Testis (tissue), 3 donors: Measurements from ENCODE around the gene IP6K1. TPM values are rescaled to one million over a fixed set of nuclear protein-coding genes. Genes with fewer than 3 reads are reported as not detected.
"Not testable (repeated sequence)": the region's sequence is repeated elsewhere in the genome, so short reads cannot be mapped to it uniquely, and the experiment has no call there.

Experiments
- DNase-seq: peaks from one replicate; pipeline ENCODE4 v3.0.0-alpha.2; 2019
- H3K27ac ChIP-seq, 2 donors: fragments of 200-600 bp; sonication (generic); one replicate each; pipeline ENCODE4 v1.5.1; 2019
- H3K27me3 ChIP-seq: fragments of 200-600 bp; sonication (generic); one replicate; pipeline ENCODE4 v1.5.1; 2019
- H3K36me3 ChIP-seq: fragments of 200-600 bp; sonication (generic); one replicate; pipeline ENCODE4 v1.5.1; 2017; ENCODE audit warnings: low read depth; ENCODE audit errors: missing control alignments
- H3K4me1 ChIP-seq: fragments of 200-600 bp; sonication (generic); one replicate; pipeline ENCODE4 v1.5.1; 2019
- H3K4me3 ChIP-seq, 2 donors: fragments of 200-600 bp; sonication (generic); one replicate each; pipeline ENCODE4 v1.5.1; 2017 to 2019
- H3K9me3 ChIP-seq: fragments of 200-600 bp; sonication (generic); one replicate; pipeline ENCODE4 v1.5.1; 2017
- POLR2A ChIP-seq: fragments of 450-650 bp; IDR thresholded peaks from one replicate; pipeline ENCODE4 v1.6.1; 2017; ENCODE audit warnings: antibody characterized with exemption, mild to moderate bottlenecking, moderate library complexity
- WGBS, 2 donors: methylation state at CpG; one replicate each; pipeline ENCODE4 v1.1.5; 2018; 5-methylcytosine and 5-hydroxymethylcytosine counted together
- intact Hi-C: fragments of 100-400 bp; cut with DNase I; formaldehyde crosslinking; loops from one replicate; pipeline ENCODE4 v1.15.1; 2023; ENCODE audit warnings: low total_unique reads
- polyA plus RNA-seq: library from polyadenylated mRNA; stranded (reverse); fragments of 350-450 nt; fragmentation: Illumina TruSeq; extraction: RNeasy Lipid Tissue Mini Kit (QIAGEN cat#74804); gene quantifications from one replicate; pipeline ENCODE4 v1.2.3, GENCODE V29; 2014; ENCODE audit warnings: low read depth, low replicate concordance; ENCODE audit not compliant: insufficient read depth
- total RNA-seq, 2 donors: library from RNA; depleted of rRNA; stranded (reverse); fragments of >200 nt; gene quantifications; one replicate each; pipeline ENCODE4 v1.2.3, GENCODE V29; 2016
- TF ChIP-seq, protein P1 (sequence below), 3 experiments: fragments of 450-650 bp in 2 of 3; fragments of 200-600 bp in 1 of 3; sonication (generic) in 1 of 3; IDR thresholded peaks; one replicate each; pipeline ENCODE4 v1.5.1; 2016 to 2019; ENCODE audit warnings: antibody characterized with exemption in 3 of 3, mild to moderate bottlenecking in 2 of 3, moderate library complexity in 1 of 3

The IP6K1 gene
- total and polyA plus RNA-seq, 3 donors from 2014 or later: 96.0 to 134 (median 97.4) TPM

DNA sequence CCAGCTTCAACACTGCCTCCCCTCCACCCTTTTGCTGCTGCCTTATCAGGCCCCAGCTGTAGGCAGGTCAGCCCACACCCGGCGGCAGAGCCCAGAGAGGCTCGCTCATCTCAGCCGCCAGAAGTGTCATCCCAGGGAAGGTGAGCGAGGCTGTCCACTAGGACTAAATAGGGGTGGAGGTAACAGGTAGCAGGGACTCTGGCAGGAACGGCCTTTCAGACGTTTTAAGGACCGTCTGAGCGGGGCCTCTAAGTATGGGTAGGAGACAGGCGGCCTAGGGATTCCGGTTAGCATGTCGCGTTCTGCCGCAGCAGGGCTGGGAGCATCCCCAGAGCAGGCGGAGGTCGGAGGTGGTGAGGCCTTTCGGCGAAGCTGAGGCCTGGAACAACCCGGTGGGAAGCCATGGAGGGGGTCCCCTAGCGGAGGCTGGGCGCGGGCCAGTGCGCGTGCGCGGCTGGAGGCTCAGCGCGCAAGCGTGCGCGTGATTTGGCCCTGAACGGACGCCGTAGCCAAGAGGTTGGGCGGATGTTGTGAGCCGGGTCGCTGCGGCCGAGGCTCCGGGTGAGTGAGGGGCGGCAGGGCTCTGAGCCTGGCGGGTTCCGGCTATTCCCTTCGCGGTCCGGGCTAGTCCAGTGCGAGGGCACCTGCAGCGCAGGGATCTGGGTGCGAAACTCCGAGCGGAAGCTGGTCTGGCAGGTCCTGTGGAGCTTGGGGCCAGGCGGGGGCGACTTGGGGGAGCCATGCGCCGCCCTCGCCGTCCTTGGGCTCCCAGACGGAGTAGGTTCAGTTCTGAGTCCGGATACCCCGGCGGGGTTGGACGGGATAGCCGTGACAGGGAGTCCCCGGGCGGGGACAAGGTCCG lies 97.1 kb downstream of the IP6K1 start, which contains the start of the genes MST1 and RNF123:
MST1 (minus strand) TSS at position 429 of the 862 bp plus-strand sequence. CDS start 783 bp downstream, outside the sequence.
RNF123 (plus strand) TSS at position 512 of the 862 bp plus-strand sequence. CDS start 1,609 bp downstream, outside the sequence.
- H3K36me3 ChIP-seq: no peaks in the 10 kb centered on the region
- intact Hi-C loops: no loop called here
- DNase-seq: peak; percentile 87
- no peaks in the 10 kb centered on the region for H3K9me3 ChIP-seq
- H3K27me3 ChIP-seq: no peaks in the 10 kb centered on the region
- H3K27ac ChIP-seq: peak within 1 kb of the TSS; percentile 77 to 82
- no peak for TF ChIP-seq POLR2A
- TF ChIP-seq, protein P1, sequence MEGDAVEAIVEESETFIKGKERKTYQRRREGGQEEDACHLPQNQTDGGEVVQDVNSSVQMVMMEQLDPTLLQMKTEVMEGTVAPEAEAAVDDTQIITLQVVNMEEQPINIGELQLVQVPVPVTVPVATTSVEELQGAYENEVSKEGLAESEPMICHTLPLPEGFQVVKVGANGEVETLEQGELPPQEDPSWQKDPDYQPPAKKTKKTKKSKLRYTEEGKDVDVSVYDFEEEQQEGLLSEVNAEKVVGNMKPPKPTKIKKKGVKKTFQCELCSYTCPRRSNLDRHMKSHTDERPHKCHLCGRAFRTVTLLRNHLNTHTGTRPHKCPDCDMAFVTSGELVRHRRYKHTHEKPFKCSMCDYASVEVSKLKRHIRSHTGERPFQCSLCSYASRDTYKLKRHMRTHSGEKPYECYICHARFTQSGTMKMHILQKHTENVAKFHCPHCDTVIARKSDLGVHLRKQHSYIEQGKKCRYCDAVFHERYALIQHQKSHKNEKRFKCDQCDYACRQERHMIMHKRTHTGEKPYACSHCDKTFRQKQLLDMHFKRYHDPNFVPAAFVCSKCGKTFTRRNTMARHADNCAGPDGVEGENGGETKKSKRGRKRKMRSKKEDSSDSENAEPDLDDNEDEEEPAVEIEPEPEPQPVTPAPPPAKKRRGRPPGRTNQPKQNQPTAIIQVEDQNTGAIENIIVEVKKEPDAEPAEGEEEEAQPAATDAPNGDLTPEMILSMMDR (IDR thresholded peaks at IDR 0.05): peak in 2 of 3 experiments; percentile 18 to 43
- peak within 1 kb of the TSS; percentile 89 to 98 for H3K4me3 ChIP-seq
- WGBS, 2 donors: 1 to 3% methylated on average over 31 to 38 of the region's 66 CpGs
- H3K4me1 ChIP-seq: peaks cover 11% of the 10 kb centered on the region

DNA sequence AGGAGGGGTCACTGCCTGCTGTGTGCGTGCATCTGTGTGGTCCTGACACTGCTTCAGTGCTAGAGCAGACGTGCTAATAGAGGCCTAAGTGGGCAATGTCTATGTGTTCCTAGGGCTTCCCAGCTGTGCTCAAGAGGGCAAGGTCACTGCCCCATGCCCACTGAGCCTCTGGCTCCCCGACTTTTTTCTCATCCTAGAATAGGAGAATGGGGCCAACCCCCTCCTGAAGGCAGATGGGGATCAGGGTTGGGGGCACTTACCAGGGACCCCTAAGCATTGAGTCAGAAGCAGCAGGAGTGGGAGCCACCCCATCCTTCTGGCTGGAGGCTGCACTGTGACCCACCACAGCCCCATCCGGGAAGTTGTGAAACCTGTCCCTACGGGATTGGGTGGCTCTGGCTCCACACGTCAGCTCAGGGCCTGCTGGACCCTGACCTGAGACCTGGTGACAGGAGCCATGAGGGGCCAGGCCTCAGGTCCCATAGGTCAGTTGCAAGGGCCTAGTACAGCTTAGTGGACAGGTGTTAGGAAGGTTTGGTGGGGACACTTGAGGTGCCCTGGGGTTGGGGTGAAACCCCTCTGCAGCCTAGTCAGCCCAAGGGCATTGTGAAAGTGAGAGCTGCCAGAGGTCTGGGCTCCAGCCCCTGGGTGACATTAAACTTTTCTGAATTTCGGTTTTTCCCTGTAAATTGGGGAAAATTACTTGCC lies 97.8 kb downstream of the IP6K1 start:
- Histone ChIP-seq H3K27ac (peak overlapping the region; percentile 77 to 82), H3K4me3 (peak overlapping the region; percentile 89 to 98), H3K4me1 (peaks cover 11% of the 10 kb centered on the region)
- H3K36me3 ChIP-seq, H3K27me3 ChIP-seq, DNase-seq, intact Hi-C loops, H3K9me3 ChIP-seq: not testable (repeated sequence)
- WGBS, 2 donors: 0 to 74% methylated on average over 1 to 7 of the region's 7 CpGs

DNA sequence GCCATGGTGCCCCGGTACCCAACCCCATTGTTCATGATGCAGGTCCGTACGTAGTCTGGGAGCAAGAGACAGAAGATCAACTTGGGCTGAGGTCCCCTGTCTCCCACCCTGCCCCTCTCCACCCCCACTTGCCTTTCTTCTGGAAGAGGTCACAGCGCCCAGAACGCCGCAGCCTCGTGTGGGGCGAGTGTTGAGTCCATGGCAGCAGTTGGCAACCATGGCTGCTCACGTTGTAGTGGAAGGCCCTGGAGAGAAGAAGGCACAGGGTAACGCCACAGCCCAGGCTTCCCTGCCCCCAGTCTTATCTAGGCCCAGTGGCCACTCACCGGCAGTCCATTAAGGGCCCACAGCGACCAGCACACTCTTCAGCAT lies 98.9 kb downstream of the IP6K1 start:
- H3K4me3 ChIP-seq, intact Hi-C loops, DNase-seq, H3K36me3 ChIP-seq, H3K9me3 ChIP-seq, H3K27me3 ChIP-seq, H3K27ac ChIP-seq: not testable (repeated sequence)
- WGBS, 2 donors: 91 to 92% methylated on average over 9 to 12 of the region's 12 CpGs
- H3K4me1 ChIP-seq: peaks cover 11% of the 10 kb centered on the region

DNA sequence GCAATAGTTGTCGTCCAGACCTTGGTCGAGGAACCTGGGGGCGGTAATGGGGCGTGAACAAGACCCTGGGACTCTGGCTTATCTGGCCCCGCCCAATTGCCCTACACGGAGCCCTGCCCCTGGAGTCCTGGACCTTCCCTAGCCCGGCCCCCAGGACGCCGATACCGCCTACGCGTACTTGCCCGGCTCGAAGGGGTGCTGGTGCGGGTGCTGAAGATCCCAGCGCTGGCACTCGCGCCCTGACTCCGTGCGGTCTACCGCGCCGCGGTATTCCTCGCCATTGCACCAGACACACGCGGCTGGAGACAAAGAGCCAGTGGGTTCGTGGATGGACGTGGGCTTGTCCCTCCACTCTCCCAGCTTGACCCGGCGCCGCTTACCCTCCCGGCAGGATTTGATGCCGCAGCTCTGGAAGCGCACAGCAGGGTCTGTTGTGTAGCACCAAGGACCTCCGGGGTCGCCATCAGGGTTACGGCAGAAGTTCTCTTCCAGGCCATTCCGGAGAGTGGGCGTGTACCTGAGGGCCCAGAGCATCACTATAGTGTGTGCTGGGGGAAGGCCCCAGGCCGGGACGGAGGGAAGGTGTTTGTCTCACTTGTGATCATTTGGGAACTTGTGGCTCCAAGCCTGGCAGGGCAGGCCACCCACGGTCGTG lies 99.4 kb downstream of the IP6K1 start:
- Histone ChIP-seq H3K4me3 (peak overlapping the region in 1 of 2 donors; percentile 43), H3K4me1 (peaks cover 11% of the 10 kb centered on the region)
- DNase-seq: peak; percentile 60
- intact Hi-C loops, H3K27me3 ChIP-seq, H3K36me3 ChIP-seq, H3K9me3 ChIP-seq, H3K27ac ChIP-seq: not testable (repeated sequence)
- 14 to 23% methylated on average over 5 to 44 of the region's 44 CpGs for WGBS, 2 donors

DNA sequence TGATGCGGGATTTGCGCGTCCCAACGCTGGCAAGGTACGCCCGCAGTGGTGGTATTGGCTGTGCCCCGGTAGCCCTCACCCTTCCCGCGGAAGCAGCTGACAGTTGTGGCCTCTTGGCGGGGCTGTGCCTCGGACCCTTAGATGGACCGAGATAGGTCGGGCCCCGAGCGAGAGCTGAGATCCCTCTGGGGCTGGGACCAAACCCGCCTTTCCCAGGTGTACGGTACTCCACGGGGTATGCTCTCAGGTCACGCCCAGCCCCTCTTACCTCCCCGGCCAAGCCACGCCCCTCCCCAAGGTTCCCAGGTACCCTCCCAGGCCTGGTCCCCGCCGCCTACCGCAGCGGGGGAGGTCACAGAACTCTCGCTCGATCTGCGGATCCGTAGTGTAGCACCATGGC lies 100.0 kb downstream of the IP6K1 start:
- H3K27me3 ChIP-seq, H3K9me3 ChIP-seq, DNase-seq, H3K27ac ChIP-seq, intact Hi-C loops, H3K36me3 ChIP-seq: not testable (repeated sequence)
- Histone ChIP-seq H3K4me1 (peaks cover 11% of the 10 kb centered on the region), H3K4me3 (peak overlapping the region; percentile 13 to 43)
- WGBS, 2 donors: 6% methylated on average over 21 of the region's 29 CpGs; no CpG with 5 or more reads in 1 of the 2 donors

DNA sequence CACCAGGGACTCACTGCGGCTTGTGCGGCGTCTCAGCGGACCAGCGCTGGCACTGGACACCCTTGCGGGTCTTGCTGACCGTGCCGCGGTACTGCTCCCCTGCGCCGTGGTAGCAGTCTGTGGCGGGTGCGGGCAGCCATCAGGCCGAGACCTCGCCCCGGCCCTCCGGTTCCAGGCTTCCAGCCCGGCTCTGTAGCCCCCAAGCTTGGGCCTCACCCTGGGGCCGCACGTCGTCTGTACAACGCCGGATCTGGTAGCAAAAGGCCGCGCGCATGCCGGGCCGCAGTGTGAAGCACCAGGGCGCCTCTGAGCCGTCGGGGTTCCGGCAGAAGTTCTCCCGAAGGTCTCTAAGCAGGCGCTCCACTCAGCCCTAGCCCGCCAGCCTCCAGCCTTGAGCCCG lies 100.5 kb downstream of the IP6K1 start:
- peak overlapping the region in 1 of 2 donors; percentile 43 for H3K4me3 ChIP-seq

DNA sequence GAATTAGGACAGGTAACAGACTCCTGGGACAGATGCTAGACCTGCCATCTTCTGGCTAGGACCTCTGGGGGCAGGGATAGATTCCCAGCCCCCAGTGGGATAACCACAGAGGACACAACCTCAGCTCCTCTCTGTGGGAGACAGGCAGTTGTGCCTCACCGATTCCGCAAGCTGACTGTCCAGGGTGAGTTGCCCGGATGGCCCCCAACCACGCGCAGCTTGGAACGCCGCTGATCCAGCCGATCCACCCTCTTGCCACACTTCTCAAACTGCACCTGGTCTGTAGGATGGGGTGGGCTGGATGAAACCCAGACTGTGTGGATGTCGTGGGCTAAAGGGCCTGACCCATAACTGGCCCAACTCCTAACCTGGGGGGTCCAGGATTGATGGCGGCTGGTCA lies 101.2 kb downstream of the IP6K1 start:
- intact Hi-C loops, H3K27me3 ChIP-seq, H3K36me3 ChIP-seq, H3K4me3 ChIP-seq, H3K9me3 ChIP-seq, H3K4me1 ChIP-seq, H3K27ac ChIP-seq, DNase-seq: not testable (repeated sequence)
- WGBS, 2 donors: 82 to 93% methylated on average over 8 to 10 of the region's 10 CpGs

More for the DNA sequence above, 100.5 kb downstream of the IP6K1 start:
- H3K9me3 ChIP-seq, intact Hi-C loops, DNase-seq, H3K36me3 ChIP-seq, H3K27me3 ChIP-seq, H3K4me1 ChIP-seq, H3K27ac ChIP-seq: not testable (repeated sequence)
- 19 to 56% methylated on average over 6 to 18 of the region's 36 CpGs for WGBS, 2 donors

DNA sequence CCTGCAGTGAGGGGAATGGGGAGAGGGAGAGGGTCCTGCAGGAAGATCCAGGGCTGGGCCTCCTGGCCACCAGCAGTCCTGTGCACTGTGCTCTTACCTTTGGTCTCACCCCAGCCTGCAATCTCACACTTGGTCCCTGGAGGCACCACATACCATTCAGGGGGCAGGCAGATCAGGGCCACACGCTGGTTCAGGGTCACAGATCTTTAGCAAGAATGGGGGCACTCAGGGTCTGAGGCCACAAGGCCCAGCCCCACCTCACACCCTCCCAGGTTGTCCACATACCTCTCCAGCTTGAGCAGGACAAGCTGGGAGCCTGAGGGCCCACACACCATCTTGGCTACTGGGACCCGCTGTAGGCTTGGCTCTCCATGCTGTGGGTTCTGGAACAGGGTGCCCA lies 101.9 kb downstream of the IP6K1 start:
- H3K36me3 ChIP-seq, H3K4me1 ChIP-seq, H3K27me3 ChIP-seq, H3K27ac ChIP-seq, DNase-seq, H3K4me3 ChIP-seq, H3K9me3 ChIP-seq, intact Hi-C loops: not testable (repeated sequence)
- 89% methylated on average over 2 of the region's 2 CpGs; no CpG with 5 or more reads in 1 of the 2 donors for whole genome bisulfite sequencing, 2 donors
